SH-SY5Y (cell line): ENCODE measurements around the gene ARHGAP28.

ENCODE experiments used
- GATA2 ChIP-seq: IDR thresholded peaks from 2 replicates; pipeline ENCODE4 v1.6.1; 2011; ENCODE audit warnings: mild to moderate bottlenecking, low read depth, low read length
- GATA3 ChIP-seq: IDR thresholded peaks from 2 replicates; pipeline ENCODE4 v1.6.1; 2011; ENCODE audit warnings: low read depth, mild to moderate bottlenecking, low read length, moderate library complexity

GRCh38 chr18:6920099-6920955 lies 190.8 kb downstream of the ARHGAP28 start:
- TF ChIP-seq GATA2 (no peak), GATA3 (no peak)
